A673 (cell line): ENCODE data around the gene PLCB4. TPM values are rescaled to one million over a fixed set of nuclear protein-coding genes. Genes with fewer than 3 reads are reported as not detected.

Experiments
- Bru-seq: library from RNA; stranded (reverse); fragments of 400-500 nt; gene quantifications from one replicate; lab custom pipeline; 2021; lab: Mats Ljungman, UMichigan
- BruChase-seq, 2 experiments: library from RNA; stranded (reverse); fragments of 400-500 nt; gene quantifications; one replicate each; lab custom pipeline; 2021; lab: Mats Ljungman, UMichigan
- BruUV-seq: library from RNA; stranded (reverse); fragments of 400-500 nt; replicated peaks from 2 replicates; lab custom pipeline; 2021; lab: Mats Ljungman, UMichigan
- CTCF ChIA-PET: fragments of 300-600 bp; sonication (Branson Sonifier 250); formaldehyde crosslinking; loops from one replicate; lab custom pipeline; 2022; ENCODE audit warnings: antibody characterized with exemption; lab: Charles Lee
- POLR2A ChIA-PET: fragments of 300-600 bp; sonication (Branson Sonifier 250); formaldehyde crosslinking; loops from one replicate; lab custom pipeline; 2022; ENCODE audit warnings: antibody characterized with exemption; ENCODE audit not compliant: low non-redundant PET; lab: Charles Lee
- DNase-seq: peaks from one replicate; pipeline ENCODE4 v3.0.0-alpha.2; 2015; ENCODE audit warnings: low spot score
- H3K27ac ChIP-seq: fragments of 200-600 bp; sonication (generic); 2 replicates; pipeline ENCODE4 v1.5.1; 2016; ENCODE audit warnings: mixed run types, low read depth, mild to moderate bottlenecking, mixed read lengths, antibody characterized with exemption, low read length; ENCODE audit not compliant: poor library complexity, severe bottlenecking
- H3K27me3 ChIP-seq: fragments of 200-600 bp; sonication (generic); replicated peaks from 2 replicates; pipeline ENCODE4 v1.6.1; 2017; ENCODE audit warnings: mixed run types, low read depth, mild to moderate bottlenecking, mixed read lengths, antibody characterized with exemption, low read length; ENCODE audit not compliant: insufficient read depth, poor library complexity
- H3K36me3 ChIP-seq: fragments of 200-600 bp; sonication (generic); 2 replicates; pipeline ENCODE4 v1.6.1; 2016; ENCODE audit warnings: mixed run types, mild to moderate bottlenecking, mixed read lengths, antibody characterized with exemption, low read length; ENCODE audit not compliant: insufficient read depth, poor library complexity, severe bottlenecking
- H3K4me1 ChIP-seq: fragments of 200-600 bp; sonication (generic); 2 replicates; pipeline ENCODE4 v1.6.1; 2017; ENCODE audit warnings: mixed run types, mild to moderate bottlenecking, mixed read lengths, antibody characterized with exemption, low read length; ENCODE audit not compliant: insufficient read depth, poor library complexity, severe bottlenecking
- H3K4me3 ChIP-seq: fragments of 200-600 bp; sonication (generic); 2 replicates; pipeline ENCODE4 v1.5.1; 2016; ENCODE audit warnings: low read depth, mixed run types, mild to moderate bottlenecking, mixed read lengths, low read length; ENCODE audit not compliant: poor library complexity, severe bottlenecking
- H3K9me3 ChIP-seq: fragments of 200-600 bp; sonication (generic); 2 replicates; pipeline ENCODE4 v1.6.1; 2016; ENCODE audit warnings: mixed run types, low read depth, mild to moderate bottlenecking, mixed read lengths, antibody characterized with exemption, low read length; ENCODE audit not compliant: poor library complexity, severe bottlenecking
- CTCF ChIP-seq: fragments of 300-800, 200-600 bp; sonication (generic); conservative IDR thresholded peaks from 2 replicates; pipeline ENCODE4 v1.5.1; 2017; ENCODE audit warnings: low read depth, mild to moderate bottlenecking, antibody characterized with exemption, low read length, moderate library complexity, mixed read lengths
- EZH2 ChIP-seq: fragments of 200-600 bp; sonication (generic); IDR thresholded peaks from 2 replicates; pipeline ENCODE4 v1.6.1; 2017; ENCODE audit warnings: borderline replicate concordance, low read depth, mild to moderate bottlenecking, mixed read lengths, antibody characterized with exemption, low read length; ENCODE audit not compliant: poor library complexity, severe bottlenecking
- intact Hi-C: fragments of 100-400 bp; cut with micrococcal nuclease; formaldehyde crosslinking; loops from one replicate; pipeline ENCODE4 v1.10.0; 2022; ENCODE audit not compliant: unreplicated experiment
- long read RNA-seq: library from polyadenylated mRNA; stranded (forward); transcript quantifications from one replicate; pipeline ENCODE4 v2.0.0, GENCODE V29; 2022
- total RNA-seq: library from RNA; stranded (reverse); gene quantifications from 2 replicates; pipeline ENCODE4 v1.2.3, GENCODE V29; 2021

Gene PLCB4
- total RNA-seq (4.7 and 6.2 TPM in 2 replicates), Bru-seq, nascent RNA (percentile 54 among the genes with signal in this experiment), BruChase-seq, experiment 1, labeled RNA remaining after a 2-hour chase (percentile 45 among the genes with signal in this experiment), BruChase-seq, experiment 2, labeled RNA remaining after a 6-hour chase (percentile 42 among the genes with signal in this experiment)
- long read RNA-seq: 0 reads

GRCh38 chr20:9068841-9069663, at the start of gene PLCB4:
Gene PLCB4 (plus strand): TSS chr20:9069087. CDS start chr20:9307815, 238,728 bp downstream.
- no peaks in the 10 kb centered on the region for H3K9me3 ChIP-seq
- peak within 1 kb of the TSS; percentile 37 for H3K27ac ChIP-seq
- peaks cover 6% of the 10 kb centered on the region for H3K4me1 ChIP-seq
- TF ChIP-seq EZH2 (no peak), CTCF (no peak)
- H3K27me3 ChIP-seq: no peaks in the 10 kb centered on the region
- POLR2A ChIA-PET: interaction anchor here (0.6 kb wide), 1 partner anchor 92 kb away, joined by 7 read pairs; no protein-coding TSS in a partner anchor
- CTCF ChIA-PET: interaction anchor here (0.6 to 1.4 kb wide), 2 partner anchors 215 to 305 kb away, joined by 4 to 8 read pairs; no protein-coding TSS in a partner anchor
- DNase-seq: peak; percentile 56
- BruUV-seq: no TSS peak
- intact Hi-C loops: loop anchor here (5.0 kb wide), 1 partner anchor 217 kb away; no protein-coding TSS in a partner anchor
- H3K36me3 ChIP-seq: no peaks in the 10 kb centered on the region
- peak within 1 kb of the TSS; percentile 63 for H3K4me3 ChIP-seq

- Histone ChIP-seq H3K27me3 (no peaks in the 10 kb centered on the region), H3K36me3 (no peaks in the 10 kb centered on the region), H3K9me3 (no peaks in the 10 kb centered on the region), H3K27ac (no peak overlapping the region), H3K4me1 (peaks cover 28% of the 10 kb centered on the region), H3K4me3 (no peak overlapping the region)
- intact Hi-C loops: no loop called here
- ChIA-PET POLR2A (interaction anchor here (0.6 kb wide), 1 partner anchor 32 kb away, joined by 3 read pairs; no protein-coding TSS in a partner anchor), CTCF (no interaction called here)
- TF ChIP-seq CTCF: no peak
- no peak for TF ChIP-seq EZH2
- no TSS peak for BruUV-seq
- no peak for DNase-seq
These were observed 49.1 kb upstream of the PLCB4 start for GRCh38 chr20:9019833-9020232.

- DNase-seq: no peak
- no peak for TF ChIP-seq CTCF
- TF ChIP-seq EZH2: no peak
- H3K9me3 ChIP-seq: no peaks in the 10 kb centered on the region
- H3K4me3 ChIP-seq: no peak overlapping the region
- intact Hi-C loops: no loop called here
- H3K27me3 ChIP-seq: no peaks in the 10 kb centered on the region
- POLR2A ChIA-PET: no interaction called here
- H3K27ac ChIP-seq: no peak overlapping the region
- no peaks in the 10 kb centered on the region for H3K36me3 ChIP-seq
- peaks cover 28% of the 10 kb centered on the region for H3K4me1 ChIP-seq
- no TSS peak for BruUV-seq
- CTCF ChIA-PET: no interaction called here
These were observed 47.7 kb upstream of the PLCB4 start for GRCh38 chr20:9021216-9021615.
